ENCODE data around the gene CDKN2B. TPM values are rescaled to one million over a fixed set of nuclear protein-coding genes. Genes with fewer than 3 reads are reported as not detected.

The CDKN2B gene
- total RNA-seq, 1 experiment from 2014 or later, result 30.4 TPM

- no peak for TF ChIP-seq CTCF (IDR thresholded peaks at IDR 0.05; ENCODE audit: unreplicated experiment)
- Mint-ChIP-seq H3K4me1 (ENCODE audit: low read depth, unreplicated experiment) (peaks cover 26% of the 10 kb centered on the region), H3K27ac (ENCODE audit: unreplicated experiment) (no peak overlapping the region), H3K4me3 (ENCODE audit: low read depth, unreplicated experiment) (no peak overlapping the region), H3K9me3 (ENCODE audit: low read depth, unreplicated experiment) (no peaks in the 10 kb centered on the region), H3K36me3 (ENCODE audit: insufficient read depth, unreplicated experiment) (peaks cover 37% of the 10 kb centered on the region), H3K27me3 (ENCODE audit: unreplicated experiment) (no peaks in the 10 kb centered on the region)
- intact Hi-C loops (cut with micrococcal nuclease; ENCODE audit: unreplicated experiment), result no loop called here
- no peak for DNase-seq
- CTCF ChIA-PET, result interaction anchor here (3.5 kb wide), 1 partner anchor 10 kb away, joined by 11 read pairs; the partner anchor contains the start of gene CDKN2B
- no TSS peak for BruUV-seq (replicated peaks)
Measured at GRCh38 chr9:21997480-21997879, 11.6 kb downstream of the CDKN2B start.

- peaks cover 37% of the 10 kb centered on the region for H3K36me3 Mint-ChIP-seq (ENCODE audit: insufficient read depth, unreplicated experiment)
- no peak for TF ChIP-seq CTCF (IDR thresholded peaks at IDR 0.05; ENCODE audit: unreplicated experiment)
- intact Hi-C loops (cut with micrococcal nuclease; ENCODE audit: unreplicated experiment), result no loop called here
- no peak for DNase-seq
- BruUV-seq (replicated peaks), result no TSS peak
- H3K4me1 Mint-ChIP-seq (ENCODE audit: low read depth, unreplicated experiment), result peaks cover 26% of the 10 kb centered on the region
- H3K9me3 Mint-ChIP-seq (ENCODE audit: low read depth, unreplicated experiment), result no peaks in the 10 kb centered on the region
- peak overlapping the region; percentile 94 for H3K4me3 Mint-ChIP-seq (ENCODE audit: low read depth, unreplicated experiment)
- H3K27ac Mint-ChIP-seq (ENCODE audit: unreplicated experiment), result peak overlapping the region; percentile 97
- H3K27me3 Mint-ChIP-seq (ENCODE audit: unreplicated experiment), result no peaks in the 10 kb centered on the region
- CTCF ChIA-PET, result interaction anchor here (3.5 kb wide), 1 partner anchor 11 kb away, joined by 11 read pairs; the partner anchor contains the start of gene CDKN2B
Measured at GRCh38 chr9:21996858-21997257, 12.2 kb downstream of the CDKN2B start.

GRCh38 chr9:21996438-21996837, 12.7 kb downstream of the CDKN2B start:
- intact Hi-C loops (cut with micrococcal nuclease; ENCODE audit: unreplicated experiment), result no loop called here
- H3K4me1 Mint-ChIP-seq (ENCODE audit: low read depth, unreplicated experiment), result peaks cover 26% of the 10 kb centered on the region
- DNase-seq, result peak; percentile 28
- no peak for TF ChIP-seq CTCF (IDR thresholded peaks at IDR 0.05; ENCODE audit: unreplicated experiment)
- peak overlapping the region; percentile 97 for H3K27ac Mint-ChIP-seq (ENCODE audit: unreplicated experiment)
- peak overlapping the region; percentile 94 for H3K4me3 Mint-ChIP-seq (ENCODE audit: low read depth, unreplicated experiment)
- no peaks in the 10 kb centered on the region for H3K27me3 Mint-ChIP-seq (ENCODE audit: unreplicated experiment)
- CTCF ChIA-PET, result interaction anchor here (3.5 kb wide), 1 partner anchor 11 kb away, joined by 11 read pairs; the partner anchor contains the start of gene CDKN2B
- no TSS peak for BruUV-seq (replicated peaks)
- no peaks in the 10 kb centered on the region for H3K9me3 Mint-ChIP-seq (ENCODE audit: low read depth, unreplicated experiment)
- H3K36me3 Mint-ChIP-seq (ENCODE audit: insufficient read depth, unreplicated experiment), result peaks cover 40% of the 10 kb centered on the region

GRCh38 chr9:21995666-21996398, 13.3 kb downstream of the CDKN2B start:
- no peaks in the 10 kb centered on the region for H3K9me3 Mint-ChIP-seq (ENCODE audit: low read depth, unreplicated experiment)
- DNase-seq, result peak; percentile 48
- intact Hi-C loops (cut with micrococcal nuclease; ENCODE audit: unreplicated experiment), result no loop called here
- H3K27ac Mint-ChIP-seq (ENCODE audit: unreplicated experiment), result peak overlapping the region; percentile 97
- peaks cover 21% of the 10 kb centered on the region for H3K4me1 Mint-ChIP-seq (ENCODE audit: low read depth, unreplicated experiment)
- TF ChIP-seq CTCF (IDR thresholded peaks at IDR 0.05; ENCODE audit: unreplicated experiment), result no peak
- BruUV-seq (replicated peaks), result no TSS peak
- peaks cover 45% of the 10 kb centered on the region for H3K36me3 Mint-ChIP-seq (ENCODE audit: insufficient read depth, unreplicated experiment)
- peak overlapping the region; percentile 94 for H3K4me3 Mint-ChIP-seq (ENCODE audit: low read depth, unreplicated experiment)
- CTCF ChIA-PET, result interaction anchor here (3.5 kb wide), 1 partner anchor 12 kb away, joined by 11 read pairs; the partner anchor contains the start of gene CDKN2B
- H3K27me3 Mint-ChIP-seq (ENCODE audit: unreplicated experiment), result no peaks in the 10 kb centered on the region
